Smooth muscle cell (in vitro differentiated cells): ENCODE data around the gene COG2. TPM values are rescaled to one million over a fixed set of nuclear protein-coding genes. Genes with fewer than 3 reads are reported as not detected.
A peak's percentile ranks its signal among the peaks of the same experiment; 100 is the strongest.

ENCODE experiments used
- DNase-seq: peaks from one replicate; lab custom pipeline; 2025; ENCODE audit not compliant: unreplicated experiment; lab: John Stamatoyannopoulos, UW
- H2AFZ ChIP-seq: fragments of 200-600 bp; sonication (generic); 2 replicates; pipeline ENCODE4 v1.6.0; 2016; ENCODE audit warnings: antibody characterized with exemption, low read depth, mild to moderate bottlenecking
- H3F3A ChIP-seq: fragments of 200-600 bp; sonication (generic); 2 replicates; pipeline ENCODE4 v1.6.0; 2017; ENCODE audit warnings: antibody characterized with exemption, low read depth
- H3K27ac ChIP-seq: fragments of 200-600 bp; sonication (generic); 2 replicates; pipeline ENCODE4 v1.5.1; 2016; ENCODE audit warnings: low read depth, mild to moderate bottlenecking
- H3K27me3 ChIP-seq: fragments of 200-600 bp; sonication (generic); 2 replicates; pipeline ENCODE4 v1.6.1; 2016; ENCODE audit warnings: low read depth, mild to moderate bottlenecking
- H3K36me3 ChIP-seq: fragments of 200-600 bp; sonication (generic); 2 replicates; pipeline ENCODE4 v1.5.1; 2016; ENCODE audit warnings: low read depth
- H3K4me1 ChIP-seq: fragments of 200-600 bp; sonication (generic); 2 replicates; pipeline ENCODE4 v1.5.1; 2016; ENCODE audit warnings: low read depth
- H3K4me2 ChIP-seq: fragments of 200-600 bp; sonication (generic); 2 replicates; pipeline ENCODE4 v1.6.0; 2016; ENCODE audit warnings: mild to moderate bottlenecking
- H3K4me3 ChIP-seq: fragments of 200-600 bp; sonication (generic); 2 replicates; pipeline ENCODE4 v1.5.1; 2016; ENCODE audit warnings: mild to moderate bottlenecking
- H3K79me2 ChIP-seq: fragments of 200-600 bp; sonication (generic); 2 replicates; pipeline ENCODE4 v1.6.0; 2016; ENCODE audit warnings: low read depth, mild to moderate bottlenecking
- H3K9ac ChIP-seq: fragments of 200-600 bp; sonication (generic); 2 replicates; pipeline ENCODE4 v1.6.0; 2016; ENCODE audit warnings: low read depth
- H3K9me3 ChIP-seq: fragments of 200-600 bp; sonication (generic); replicated peaks from 2 replicates; pipeline ENCODE4 v1.5.1; 2016; ENCODE audit warnings: low read depth
- H4K20me1 ChIP-seq: fragments of 200-600 bp; sonication (generic); 2 replicates; pipeline ENCODE4 v1.6.0; 2016; ENCODE audit warnings: low read depth
- WGBS: methylation state at CpG from one replicate; pipeline ENCODE4 v1.1.7; 2016; ENCODE audit warnings: low lambda C conversion rate; 5-methylcytosine and 5-hydroxymethylcytosine counted together
- polyA plus RNA-seq: library from polyadenylated mRNA; unstranded; fragments of >200 nt; fragmentation: Nextera tagmentation; extraction: Ambion mirVana; gene quantifications from 2 replicates; pipeline ENCODE4 v1.2.1, GENCODE V29; 2016
- total RNA-seq: library from RNA; depleted of rRNA; stranded (reverse); fragments of >200 nt; gene quantifications from 2 replicates; pipeline ENCODE4 v1.2.3, GENCODE V29; 2014
- TF ChIP-seq, protein P1 (sequence below): fragments of 200-600 bp; sonication (generic); IDR thresholded peaks from 2 replicates; pipeline ENCODE4 v1.5.1; 2017; ENCODE audit warnings: borderline replicate concordance, mild to moderate bottlenecking, antibody characterized with exemption; ENCODE audit not compliant: insufficient read depth, poor library complexity, severe bottlenecking

Gene COG2
- total and polyA plus RNA-seq, 2 experiments from 2014 or later = 16.5 to 23.8 TPM

DNA sequence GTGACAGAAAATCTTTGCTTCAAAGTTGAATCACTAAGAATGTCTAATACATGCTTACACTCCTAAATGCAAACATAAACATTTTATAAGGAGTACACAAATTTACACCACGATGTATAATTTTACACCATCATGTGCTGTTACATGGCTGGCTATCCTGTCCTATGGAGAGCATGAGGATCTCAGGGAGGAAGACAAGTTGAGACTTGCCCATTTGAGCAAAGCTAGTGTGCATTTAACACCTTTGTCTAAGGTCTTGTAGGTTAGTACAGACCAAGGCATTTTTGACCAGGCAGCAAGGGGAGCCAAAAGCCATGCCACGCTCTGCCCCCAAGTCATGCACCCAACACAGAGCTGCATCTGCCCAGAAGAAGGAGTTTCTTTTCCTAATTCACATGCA is 14.5 kb upstream of the COG2 start:
- TF ChIP-seq, protein P1, sequence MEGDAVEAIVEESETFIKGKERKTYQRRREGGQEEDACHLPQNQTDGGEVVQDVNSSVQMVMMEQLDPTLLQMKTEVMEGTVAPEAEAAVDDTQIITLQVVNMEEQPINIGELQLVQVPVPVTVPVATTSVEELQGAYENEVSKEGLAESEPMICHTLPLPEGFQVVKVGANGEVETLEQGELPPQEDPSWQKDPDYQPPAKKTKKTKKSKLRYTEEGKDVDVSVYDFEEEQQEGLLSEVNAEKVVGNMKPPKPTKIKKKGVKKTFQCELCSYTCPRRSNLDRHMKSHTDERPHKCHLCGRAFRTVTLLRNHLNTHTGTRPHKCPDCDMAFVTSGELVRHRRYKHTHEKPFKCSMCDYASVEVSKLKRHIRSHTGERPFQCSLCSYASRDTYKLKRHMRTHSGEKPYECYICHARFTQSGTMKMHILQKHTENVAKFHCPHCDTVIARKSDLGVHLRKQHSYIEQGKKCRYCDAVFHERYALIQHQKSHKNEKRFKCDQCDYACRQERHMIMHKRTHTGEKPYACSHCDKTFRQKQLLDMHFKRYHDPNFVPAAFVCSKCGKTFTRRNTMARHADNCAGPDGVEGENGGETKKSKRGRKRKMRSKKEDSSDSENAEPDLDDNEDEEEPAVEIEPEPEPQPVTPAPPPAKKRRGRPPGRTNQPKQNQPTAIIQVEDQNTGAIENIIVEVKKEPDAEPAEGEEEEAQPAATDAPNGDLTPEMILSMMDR = no peak
- Histone ChIP-seq H3K4me3 (no peak overlapping the region), H3K9me3 (no peaks in the 10 kb centered on the region), H3K9ac (no peak overlapping the region), H2AFZ (no peak overlapping the region), H3K36me3 (no peaks in the 10 kb centered on the region), H3K27me3 (no peaks in the 10 kb centered on the region), H3K27ac (no peak overlapping the region), H4K20me1 (no peaks in the 10 kb centered on the region), H3K79me2 (no peaks in the 10 kb centered on the region), H3F3A (no peaks in the 10 kb centered on the region), H3K4me1 (no peaks in the 10 kb centered on the region), H3K4me2 (no peak overlapping the region)
- 99% methylated on average over 2 of the region's 2 CpGs for WGBS
- no peak for DNase-seq

DNA sequence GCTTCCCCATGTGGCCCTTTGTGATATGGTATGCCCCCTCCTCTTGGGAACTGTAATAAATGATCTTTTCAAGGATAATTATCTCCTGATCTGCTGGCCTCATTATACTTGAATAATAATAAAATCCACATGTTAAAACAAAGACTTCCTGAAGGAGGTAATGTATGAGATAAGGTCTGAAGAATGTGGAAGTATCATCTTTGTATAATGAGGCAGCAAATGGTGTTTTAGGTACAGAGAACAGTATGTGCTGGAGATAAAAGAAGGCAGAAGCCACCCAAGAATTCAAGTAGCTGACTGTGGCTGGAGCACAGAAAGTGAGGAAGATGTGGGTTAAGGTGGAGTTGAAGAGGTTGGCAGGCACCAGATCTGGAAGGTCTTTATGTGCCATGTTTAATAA is 12.8 kb upstream of the COG2 start:
- no peaks in the 10 kb centered on the region for H3K9me3 ChIP-seq
- H3F3A ChIP-seq = no peaks in the 10 kb centered on the region
- H3K27ac ChIP-seq = no peak overlapping the region
- no peak for DNase-seq
- H3K4me1 ChIP-seq = no peaks in the 10 kb centered on the region
- H3K36me3 ChIP-seq = no peaks in the 10 kb centered on the region
- H3K9ac ChIP-seq = no peak overlapping the region
- no peaks in the 10 kb centered on the region for H3K27me3 ChIP-seq
- H3K79me2 ChIP-seq = no peaks in the 10 kb centered on the region
- H2AFZ ChIP-seq = no peak overlapping the region
- no peak overlapping the region for H3K4me3 ChIP-seq
- H4K20me1 ChIP-seq = no peaks in the 10 kb centered on the region
- TF ChIP-seq, protein P1 = no peak
- no peak overlapping the region for H3K4me2 ChIP-seq

DNA sequence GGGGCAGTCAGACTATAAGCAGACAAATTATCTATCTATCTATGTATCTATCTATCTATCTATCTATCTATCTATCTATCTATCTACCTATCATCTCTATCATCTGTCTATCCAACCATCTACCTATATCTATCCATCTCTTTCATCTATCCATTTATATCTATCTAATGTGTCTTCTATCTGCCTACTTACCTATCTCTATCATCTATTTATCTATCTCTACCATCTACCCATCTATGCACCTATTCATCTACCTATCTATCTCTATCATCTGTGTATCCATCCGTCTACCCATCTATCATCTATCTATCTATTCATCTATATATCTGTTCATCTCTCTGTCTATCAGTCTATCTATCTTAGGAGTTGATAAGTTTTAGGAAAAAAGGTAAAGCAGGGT is 10.8 kb upstream of the COG2 start:
- no peak overlapping the region for H3K4me2 ChIP-seq
- no peaks in the 10 kb centered on the region for H3K4me1 ChIP-seq
- no peak overlapping the region for H3K4me3 ChIP-seq
- peaks cover under 1% of the 10 kb centered on the region for H3K27me3 ChIP-seq
- no peak overlapping the region for H3K27ac ChIP-seq
- 81% methylated on average over 1 of the region's 1 CpG for WGBS
- H3K9me3 ChIP-seq = no peaks in the 10 kb centered on the region
- H2AFZ ChIP-seq = no peak overlapping the region
- H3K36me3 ChIP-seq = no peaks in the 10 kb centered on the region
- H3K79me2 ChIP-seq = no peaks in the 10 kb centered on the region
- H3K9ac ChIP-seq = no peak overlapping the region
- DNase-seq = no peak
- TF ChIP-seq, protein P1 = no peak
- no peaks in the 10 kb centered on the region for H3F3A ChIP-seq
- no peaks in the 10 kb centered on the region for H4K20me1 ChIP-seq

DNA sequence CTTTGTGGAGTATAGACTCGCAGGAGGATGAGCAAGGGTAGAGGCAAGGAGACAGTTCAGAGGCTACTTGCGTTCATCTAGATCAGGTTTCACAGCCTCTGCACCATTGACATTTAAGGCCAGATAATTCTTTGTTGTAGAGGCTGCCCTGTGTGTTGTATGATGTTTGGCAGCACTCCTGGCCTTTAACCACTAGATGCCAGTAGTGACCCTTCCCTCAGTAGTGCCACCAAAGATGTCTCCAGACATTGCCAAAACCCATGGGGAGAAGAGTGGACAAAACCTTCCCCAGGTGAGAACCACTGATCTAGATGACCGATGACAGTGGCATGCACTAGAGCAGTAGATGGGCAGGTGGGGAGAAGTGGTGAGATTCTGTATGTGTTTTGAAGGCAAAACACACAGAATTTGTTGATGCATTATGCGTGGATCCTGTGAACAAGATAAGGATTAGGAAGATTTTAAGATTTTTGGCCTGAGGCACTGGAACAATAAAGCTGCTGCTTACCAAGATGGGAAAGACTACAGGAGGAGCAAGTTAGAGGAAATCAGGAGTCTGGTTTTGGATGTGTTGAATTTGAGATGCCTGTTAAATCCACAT is 9.9 kb upstream of the COG2 start:
- TF ChIP-seq, protein P1 = peak; percentile 51
- Histone ChIP-seq H3K9me3 (no peaks in the 10 kb centered on the region), H3K4me2 (no peak overlapping the region), H3K36me3 (no peaks in the 10 kb centered on the region), H4K20me1 (no peaks in the 10 kb centered on the region), H3F3A (no peaks in the 10 kb centered on the region), H3K27me3 (peaks cover 10% of the 10 kb centered on the region), H3K4me3 (no peak overlapping the region), H3K79me2 (no peaks in the 10 kb centered on the region), H2AFZ (no peak overlapping the region), H3K4me1 (no peaks in the 10 kb centered on the region), H3K9ac (no peak overlapping the region), H3K27ac (no peak overlapping the region)
- DNase-seq = no peak
- WGBS = 64% methylated on average over 4 of the region's 4 CpGs
